ENCODE results near the gene ACADM.
"Not testable (repeated sequence)": the region's sequence is repeated elsewhere in the genome, so short reads cannot be mapped to it uniquely, and the experiment has no call there.

ACADM gene

GRCh38 chr1:75742047-75742625 lies 17.6 kb downstream of the ACADM start:
- no peak for DNase-seq

GRCh38 chr1:75745276-75745675 lies 20.8 kb downstream of the ACADM start:
- no peak for DNase-seq

GRCh38 chr1:75757210-75757609 lies 32.7 kb downstream of the ACADM start:
- not testable (repeated sequence) for DNase-seq

DNA sequence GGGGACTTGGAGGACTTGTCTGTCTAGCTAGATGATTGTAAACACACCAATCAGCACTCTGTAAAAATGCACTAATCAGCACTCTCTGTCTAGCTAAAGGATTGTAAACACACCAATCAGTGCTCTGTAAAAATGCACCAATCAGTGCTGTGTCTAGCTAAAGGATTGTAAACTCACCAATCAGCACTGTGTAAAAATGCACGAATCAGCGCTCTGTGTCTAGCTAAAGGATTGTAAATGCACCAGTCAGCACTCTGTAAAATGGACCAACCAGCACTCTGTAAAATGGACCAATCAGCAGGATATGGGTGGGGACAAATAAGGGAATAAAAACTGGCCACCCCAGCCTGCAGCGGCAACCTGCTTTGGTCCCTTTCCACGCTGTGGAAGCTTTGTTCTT lies 34.0 kb downstream of the ACADM start:
- not testable (repeated sequence) for DNase-seq

GRCh38 chr1:75764057-75764655 lies 39.6 kb downstream of the ACADM start:
- no peak for DNase-seq

- DNase-seq, result no peak
Measured at GRCh38 chr1:75765697-75766355, 41.3 kb downstream of the ACADM start.

GRCh38 chr1:75768016-75768415 lies 43.5 kb downstream of the ACADM start:
- DNase-seq, result no peak

- no peak for DNase-seq
Measured at GRCh38 chr1:75770761-75771160, 46.3 kb downstream of the ACADM start.

GRCh38 chr1:75771978-75772377 lies 47.5 kb downstream of the ACADM start:
- no peak for DNase-seq

DNA sequence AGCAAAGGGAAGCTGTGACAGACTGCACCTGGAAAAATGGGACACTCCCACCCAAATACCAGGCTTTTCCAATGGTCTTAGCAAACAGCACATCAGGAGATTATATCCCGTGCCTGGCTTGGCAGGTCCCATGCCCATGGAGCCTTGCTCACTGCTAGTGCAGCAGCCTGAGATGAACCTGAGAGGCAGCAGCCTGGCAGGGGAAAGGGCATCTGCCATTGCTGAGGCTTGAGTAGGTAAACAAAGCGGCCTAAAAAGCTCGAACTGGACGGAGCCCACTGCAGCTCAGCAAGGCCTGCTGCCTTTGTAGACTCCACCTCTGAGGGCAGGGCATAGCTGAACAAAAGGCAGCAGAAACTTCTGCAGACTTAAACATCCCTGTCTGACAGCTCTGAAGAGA lies 53.3 kb downstream of the ACADM start:
- not testable (repeated sequence) for DNase-seq

DNA sequence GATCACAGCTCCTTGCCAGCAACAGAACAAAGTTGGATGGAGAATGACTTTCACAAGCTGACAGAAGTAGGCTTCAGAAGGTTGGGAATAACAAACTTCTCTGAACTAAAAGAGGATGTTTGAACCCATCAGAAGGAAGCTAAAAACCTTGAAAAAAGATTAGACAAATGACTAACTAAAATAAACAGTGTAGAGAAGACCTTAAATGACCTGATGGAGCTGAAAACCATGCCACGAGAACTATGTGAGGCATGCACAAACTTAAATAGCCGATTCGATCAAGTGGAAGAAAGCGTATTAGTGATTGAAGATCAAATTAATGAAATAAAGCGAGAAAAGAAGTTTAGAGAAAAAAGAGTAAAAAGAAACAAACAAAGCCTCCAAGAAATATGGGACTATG lies 54.2 kb downstream of the ACADM start:
- DNase-seq, result not testable (repeated sequence)

GRCh38 chr1:75780183-75780582 lies 55.7 kb downstream of the ACADM start:
- DNase-seq, result not testable (repeated sequence)

DNA sequence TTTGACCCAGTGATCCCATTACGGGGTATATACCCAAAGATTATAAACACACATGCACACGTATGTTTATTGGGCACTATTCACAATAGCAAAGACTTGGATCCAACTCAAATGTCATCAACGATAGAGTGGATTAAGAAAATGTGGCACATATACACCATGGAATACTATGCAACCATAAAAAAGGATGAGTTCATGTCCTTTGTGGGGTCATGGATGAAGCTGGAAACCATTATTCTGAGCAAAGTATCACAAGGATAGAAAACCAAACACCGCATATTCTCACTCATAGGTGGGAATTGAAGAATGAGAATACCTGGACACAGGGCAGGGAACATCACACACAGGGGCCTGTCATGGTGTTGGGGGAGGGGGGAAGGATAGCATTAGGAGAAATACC lies 59.4 kb downstream of the ACADM start:
- not testable (repeated sequence) for DNase-seq

- no peak for DNase-seq
Measured at GRCh38 chr1:75785320-75785982, 60.9 kb downstream of the ACADM start.

GRCh38 chr1:75785983-75786853 lies 61.7 kb downstream of the ACADM start, which contains the start of gene RABGGTB:
Gene RABGGTB, plus strand, starts transcription at chr1:75786256. Its CDS starts 16 bp downstream, at chr1:75786272.
- DNase-seq, result peak; percentile 92

DNA sequence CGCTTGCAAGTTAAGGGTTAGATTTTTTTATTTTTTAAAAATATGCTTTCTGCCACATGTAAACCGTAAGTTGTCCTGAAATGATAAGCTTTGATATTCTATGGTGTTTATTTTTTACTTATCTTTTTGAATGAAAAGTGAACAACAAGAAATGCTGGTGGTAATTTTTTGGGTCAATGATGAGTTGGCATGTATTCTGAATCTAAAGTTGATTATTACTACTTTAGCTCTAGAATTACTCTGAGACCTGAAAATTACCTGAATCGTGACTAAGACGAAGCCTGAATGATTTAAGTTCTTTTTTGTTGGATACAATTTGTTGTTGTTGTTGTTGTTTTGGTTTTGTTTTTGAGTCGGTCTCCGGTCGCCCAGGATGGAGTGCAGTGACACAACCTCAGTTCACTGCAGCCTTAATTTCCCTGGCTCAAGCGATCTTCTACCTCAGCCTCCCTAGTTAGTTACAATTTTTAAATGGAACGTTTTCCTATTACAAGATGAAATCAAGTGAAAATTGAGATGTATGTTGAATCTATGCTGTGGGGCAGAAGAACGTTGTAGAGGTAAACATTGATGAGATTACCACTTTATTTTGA lies 62.5 kb downstream of the ACADM start:
- DNase-seq, result no peak

DNA sequence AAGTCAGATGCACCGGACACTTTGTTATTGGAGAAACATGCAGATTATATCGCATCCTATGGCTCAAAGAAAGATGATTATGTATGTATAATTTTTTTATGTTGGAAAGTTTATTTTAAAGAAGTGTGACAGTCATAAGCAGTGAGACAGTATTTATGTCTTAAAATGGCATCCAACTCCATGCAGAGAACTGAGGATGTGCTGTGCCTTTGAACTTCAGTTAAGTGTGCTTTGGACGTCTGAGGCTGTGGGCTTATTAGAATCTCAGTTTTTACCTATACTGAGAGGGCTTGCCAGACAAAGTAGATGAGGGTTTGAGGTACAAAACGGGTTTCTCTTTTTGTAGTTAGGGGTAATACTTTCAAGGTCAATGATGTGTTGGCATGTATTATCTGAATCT lies 63.0 kb downstream of the ACADM start:
- no peak for DNase-seq

DNA sequence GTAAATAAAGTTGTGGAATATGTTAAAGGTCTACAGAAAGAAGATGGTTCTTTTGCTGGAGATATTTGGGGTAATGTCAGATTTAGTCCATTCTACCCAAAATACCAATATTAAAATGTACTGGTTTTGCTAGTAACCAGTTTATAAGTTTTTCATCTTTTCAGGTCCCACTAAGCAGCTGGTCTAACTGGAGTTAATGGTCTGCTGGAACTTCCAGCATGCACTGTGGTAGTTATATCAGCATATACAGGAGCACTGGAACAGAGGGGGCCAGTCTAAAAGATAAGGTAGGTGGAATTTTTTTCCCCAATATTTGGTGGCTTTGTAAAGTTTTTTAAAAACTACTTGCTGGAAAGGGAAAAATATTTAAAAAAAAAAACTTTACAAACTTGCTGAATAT lies 65.5 kb downstream of the ACADM start:
- DNase-seq, result no peak

DNA sequence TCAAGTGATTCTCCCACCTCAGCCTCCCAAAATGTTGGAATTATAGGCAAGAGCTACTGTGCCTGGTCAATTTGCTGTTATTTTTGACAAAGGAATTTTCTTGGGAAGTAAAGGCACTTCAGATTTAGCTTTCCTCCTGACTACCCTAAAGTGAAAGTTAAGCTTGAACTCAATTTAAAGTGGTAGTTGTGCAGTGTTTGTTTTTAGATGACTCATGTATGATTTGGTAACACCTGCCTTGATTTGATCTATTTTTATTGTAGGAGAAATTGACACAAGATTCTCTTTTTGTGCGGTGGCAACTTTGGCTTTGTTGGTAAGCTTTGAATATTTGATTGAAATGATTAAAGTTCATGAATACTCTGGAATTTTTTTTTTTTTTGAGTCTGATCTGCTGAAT lies 66.5 kb downstream of the ACADM start:
- DNase-seq, result no peak

- DNase-seq, result no peak
Measured at GRCh38 chr1:75792091-75792490, 67.6 kb downstream of the ACADM start.

DNA sequence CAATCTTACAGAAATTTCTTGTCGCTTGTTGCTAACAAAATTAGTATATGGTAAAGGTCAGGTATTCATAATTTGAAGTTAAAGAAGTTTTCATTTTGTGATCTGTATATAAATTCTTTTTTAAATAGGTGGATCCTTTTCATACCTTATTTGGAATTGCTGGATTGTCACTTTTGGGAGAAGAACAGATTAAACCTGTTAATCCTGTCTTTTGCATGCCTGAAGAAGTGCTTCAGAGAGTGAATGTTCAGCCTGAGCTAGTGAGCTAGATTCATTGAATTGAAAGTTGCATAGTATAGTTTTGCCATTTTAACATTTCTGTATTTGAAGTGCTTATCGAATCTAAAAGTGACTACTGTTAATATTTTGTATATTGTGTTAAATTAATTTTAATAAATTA lies 69.9 kb downstream of the ACADM start:
- no peak for DNase-seq

GRCh38 chr1:75795703-75796193 lies 71.2 kb downstream of the ACADM start:
- no peak for DNase-seq

All from NCI-H446 treated with DMSO at 0.1 percent for 48 hours (cell line).